Duodenal mucosa (tissue), 2 donors: ENCODE results near the gene GPATCH11.

Experiments
- H3K27ac ChIP-seq: one replicate; pipeline ENCODE4 v1.7.0; 2013; ENCODE audit warnings: low read depth, low read length
- H3K27me3 ChIP-seq, 2 donors: one replicate each; pipeline ENCODE4 v1.7.0; 2013; ENCODE audit warnings: low read length in 2 of 2, control low read depth in 1 of 2; ENCODE audit not compliant: insufficient read depth in 2 of 2, control insufficient read depth in 1 of 2
- H3K36me3 ChIP-seq, 2 donors: one replicate each; pipeline ENCODE4 v1.7.0; 2013; ENCODE audit warnings: low read length in 2 of 2, control low read depth in 1 of 2; ENCODE audit not compliant: insufficient read depth in 2 of 2, control insufficient read depth in 1 of 2
- H3K4me1 ChIP-seq, 2 donors: one replicate each; pipeline ENCODE4 v1.7.0; 2013; ENCODE audit warnings: low read length in 2 of 2, control low read depth in 1 of 2; ENCODE audit not compliant: insufficient read depth in 2 of 2, control insufficient read depth in 1 of 2
- H3K4me3 ChIP-seq, 2 donors: one replicate each; pipeline ENCODE4 v1.7.0; 2013; ENCODE audit warnings: low read length in 2 of 2, low read depth in 1 of 2
- H3K9ac ChIP-seq, 2 donors: one replicate each; pipeline ENCODE4 v1.7.0; 2013; ENCODE audit warnings: low read length in 2 of 2, low read depth in 1 of 2
- H3K9me3 ChIP-seq, 2 donors: one replicate each; pipeline ENCODE4 v1.7.0; 2013; ENCODE audit warnings: low read length in 2 of 2, control low read depth in 1 of 2; ENCODE audit not compliant: control insufficient read depth in 1 of 2

Gene GPATCH11

GRCh38 chr2:37083873-37084794, at the start of gene GPATCH11, which contains the start of gene HEATR5B:
Gene GPATCH11, plus strand, starts transcription at chr2:37084518. Its CDS starts 3,864 bp downstream, at chr2:37088382.
Gene HEATR5B, minus strand, starts transcription at chr2:37084372. Its CDS starts 958 bp downstream, at chr2:37083414.
- peak within 1 kb of the TSS; percentile 98 to 99 for H3K4me3 ChIP-seq
- no peaks in the 10 kb centered on the region for H3K9me3 ChIP-seq
- peak within 1 kb of the TSS; percentile 59 for H3K27ac ChIP-seq
- H3K27me3 ChIP-seq, result no peaks in the 10 kb centered on the region
- H3K36me3 ChIP-seq, result peaks cover 6 to 9% of the 10 kb centered on the region in 2 donors
- peaks cover 29 to 40% of the 10 kb centered on the region in 2 donors for H3K4me1 ChIP-seq
- peak within 1 kb of the TSS; percentile 94 to 97 for H3K9ac ChIP-seq

- H3K4me1 ChIP-seq, result peaks cover 0 to 7% of the 10 kb centered on the region in 2 donors
- H3K4me3 ChIP-seq, result no peak overlapping the region
- no peaks in the 10 kb centered on the region for H3K27me3 ChIP-seq
- H3K36me3 ChIP-seq, result peaks cover 0 to 28% of the 10 kb centered on the region in 2 donors
- H3K9me3 ChIP-seq, result no peaks in the 10 kb centered on the region
- no peak overlapping the region for H3K27ac ChIP-seq
- H3K9ac ChIP-seq, result no peak overlapping the region
Observed at GRCh38 chr2:37037771-37038170, 46.5 kb upstream of the GPATCH11 start.

GRCh38 chr2:37039580-37039979, 44.7 kb upstream of the GPATCH11 start:
- Histone ChIP-seq H3K9ac (no peak overlapping the region), H3K36me3 (peaks cover 0 to 33% of the 10 kb centered on the region in 2 donors), H3K27ac (no peak overlapping the region), H3K4me3 (no peak overlapping the region), H3K9me3 (no peaks in the 10 kb centered on the region), H3K27me3 (no peaks in the 10 kb centered on the region), H3K4me1 (peaks cover 0 to 7% of the 10 kb centered on the region in 2 donors)

GRCh38 chr2:37052600-37053332, 31.6 kb upstream of the GPATCH11 start:
- Histone ChIP-seq H3K36me3 (peaks cover 25 to 69% of the 10 kb centered on the region in 2 donors), H3K4me3 (no peak overlapping the region), H3K9me3 (no peaks in the 10 kb centered on the region), H3K4me1 (no peaks in the 10 kb centered on the region), H3K27ac (no peak overlapping the region), H3K27me3 (no peaks in the 10 kb centered on the region), H3K9ac (no peak overlapping the region)

- Histone ChIP-seq H3K4me3 (no peak overlapping the region), H3K9me3 (no peaks in the 10 kb centered on the region), H3K27ac (no peak overlapping the region), H3K4me1 (no peaks in the 10 kb centered on the region), H3K27me3 (no peaks in the 10 kb centered on the region), H3K9ac (no peak overlapping the region), H3K36me3 (peaks cover 43 to 73% of the 10 kb centered on the region in 2 donors)
Observed at GRCh38 chr2:37059841-37060240, 24.5 kb upstream of the GPATCH11 start.

GRCh38 chr2:37060446-37060845, 23.9 kb upstream of the GPATCH11 start:
- Histone ChIP-seq H3K36me3 (peaks cover 39 to 71% of the 10 kb centered on the region in 2 donors), H3K27me3 (no peaks in the 10 kb centered on the region), H3K27ac (no peak overlapping the region), H3K9me3 (no peaks in the 10 kb centered on the region), H3K4me1 (no peaks in the 10 kb centered on the region), H3K9ac (no peak overlapping the region), H3K4me3 (no peak overlapping the region)

GRCh38 chr2:37061013-37061711, 23.2 kb upstream of the GPATCH11 start:
- Histone ChIP-seq H3K9ac (no peak overlapping the region), H3K27ac (no peak overlapping the region), H3K27me3 (no peaks in the 10 kb centered on the region), H3K4me1 (no peaks in the 10 kb centered on the region), H3K9me3 (no peaks in the 10 kb centered on the region), H3K36me3 (peaks cover 41 to 71% of the 10 kb centered on the region in 2 donors), H3K4me3 (no peak overlapping the region)

- peaks cover 42 to 72% of the 10 kb centered on the region in 2 donors for H3K36me3 ChIP-seq
- no peak overlapping the region for H3K27ac ChIP-seq
- no peak overlapping the region for H3K4me3 ChIP-seq
- H3K27me3 ChIP-seq, result no peaks in the 10 kb centered on the region
- no peaks in the 10 kb centered on the region for H3K4me1 ChIP-seq
- no peak overlapping the region for H3K9ac ChIP-seq
- no peaks in the 10 kb centered on the region for H3K9me3 ChIP-seq
Observed at GRCh38 chr2:37061776-37062175, 22.5 kb upstream of the GPATCH11 start.

GRCh38 chr2:37068686-37069085, 15.6 kb upstream of the GPATCH11 start:
- peaks cover 15 to 73% of the 10 kb centered on the region in 2 donors for H3K36me3 ChIP-seq
- no peak overlapping the region for H3K9ac ChIP-seq
- no peak overlapping the region for H3K4me3 ChIP-seq
- H3K27me3 ChIP-seq, result no peaks in the 10 kb centered on the region
- no peaks in the 10 kb centered on the region for H3K4me1 ChIP-seq
- no peaks in the 10 kb centered on the region for H3K9me3 ChIP-seq
- no peak overlapping the region for H3K27ac ChIP-seq
